ENCODE results near the gene PRKCH.
"Not testable (repeated sequence)": the region's sequence is repeated elsewhere in the genome, so short reads cannot be mapped to it uniquely, and the experiment has no call there.

Gene PRKCH

DNA sequence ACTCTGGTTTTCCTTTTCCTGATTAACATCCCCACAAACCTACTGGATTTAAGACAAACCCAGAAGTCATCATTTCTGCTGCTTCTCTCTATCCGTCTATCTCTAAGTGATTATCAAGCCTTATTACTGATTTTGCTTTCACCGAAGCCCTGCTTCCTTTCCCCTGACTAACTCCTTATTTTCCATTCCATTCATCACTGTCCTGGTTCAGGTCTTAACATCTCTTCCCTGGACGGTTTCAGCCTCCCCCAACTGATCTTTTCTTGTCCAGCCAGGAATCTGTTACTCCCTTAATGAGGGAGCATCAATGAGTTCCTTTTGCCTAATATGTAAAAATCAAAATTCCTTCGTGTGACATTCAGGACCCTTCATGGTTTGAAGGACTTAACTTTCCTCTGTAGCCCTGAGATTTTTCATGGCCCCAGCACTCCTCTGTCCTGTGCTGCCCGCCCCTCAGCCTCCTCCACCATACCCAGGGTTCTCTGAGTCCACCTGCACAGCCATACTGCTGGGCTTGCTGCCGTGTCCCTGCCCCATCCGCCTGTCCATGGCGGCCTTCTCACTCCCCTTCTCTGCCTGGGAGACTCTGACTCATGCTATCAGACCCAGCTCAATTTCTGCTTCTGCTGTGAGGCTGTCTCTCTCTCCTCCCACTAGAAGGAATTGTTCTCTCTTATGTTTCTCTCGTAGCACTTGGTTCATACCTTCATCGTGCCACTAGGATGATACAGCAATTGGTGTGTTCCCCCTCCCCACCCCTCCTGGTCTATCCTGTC, 206.1 kb downstream of the PRKCH start:
- FAIRE-seq: no peak
- TF ChIP-seq, protein P1, sequence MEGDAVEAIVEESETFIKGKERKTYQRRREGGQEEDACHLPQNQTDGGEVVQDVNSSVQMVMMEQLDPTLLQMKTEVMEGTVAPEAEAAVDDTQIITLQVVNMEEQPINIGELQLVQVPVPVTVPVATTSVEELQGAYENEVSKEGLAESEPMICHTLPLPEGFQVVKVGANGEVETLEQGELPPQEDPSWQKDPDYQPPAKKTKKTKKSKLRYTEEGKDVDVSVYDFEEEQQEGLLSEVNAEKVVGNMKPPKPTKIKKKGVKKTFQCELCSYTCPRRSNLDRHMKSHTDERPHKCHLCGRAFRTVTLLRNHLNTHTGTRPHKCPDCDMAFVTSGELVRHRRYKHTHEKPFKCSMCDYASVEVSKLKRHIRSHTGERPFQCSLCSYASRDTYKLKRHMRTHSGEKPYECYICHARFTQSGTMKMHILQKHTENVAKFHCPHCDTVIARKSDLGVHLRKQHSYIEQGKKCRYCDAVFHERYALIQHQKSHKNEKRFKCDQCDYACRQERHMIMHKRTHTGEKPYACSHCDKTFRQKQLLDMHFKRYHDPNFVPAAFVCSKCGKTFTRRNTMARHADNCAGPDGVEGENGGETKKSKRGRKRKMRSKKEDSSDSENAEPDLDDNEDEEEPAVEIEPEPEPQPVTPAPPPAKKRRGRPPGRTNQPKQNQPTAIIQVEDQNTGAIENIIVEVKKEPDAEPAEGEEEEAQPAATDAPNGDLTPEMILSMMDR (IDR thresholded peaks at IDR 0.05; ENCODE audit: insufficient read depth, missing control alignments): no peak
- no peak for DNase-seq (ENCODE audit: insufficient read length, low spot score)

DNA sequence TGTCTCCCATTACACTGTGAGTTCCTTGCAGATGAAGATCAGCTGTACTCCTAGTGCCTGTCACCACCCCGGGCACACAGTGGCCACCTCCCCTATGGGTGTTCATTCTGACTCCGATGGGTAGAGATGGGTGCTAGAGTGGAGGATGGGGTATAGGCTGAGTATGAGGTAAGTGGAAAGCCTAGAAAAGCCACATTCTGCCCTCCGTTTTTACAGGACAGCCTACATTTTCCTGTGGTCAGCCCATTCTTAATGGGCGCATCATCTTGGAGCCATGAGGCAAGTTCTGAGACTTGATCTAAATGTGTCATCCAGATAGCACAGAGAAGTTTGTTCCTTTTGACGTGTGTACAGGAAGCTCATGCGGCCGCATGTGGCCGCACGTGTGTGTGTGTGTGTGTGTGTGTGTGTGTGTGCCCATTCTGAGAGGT, 207.2 kb downstream of the PRKCH start:
- FAIRE-seq (no peak), DNase-seq (ENCODE audit: insufficient read length, low spot score) (no peak)

DNA sequence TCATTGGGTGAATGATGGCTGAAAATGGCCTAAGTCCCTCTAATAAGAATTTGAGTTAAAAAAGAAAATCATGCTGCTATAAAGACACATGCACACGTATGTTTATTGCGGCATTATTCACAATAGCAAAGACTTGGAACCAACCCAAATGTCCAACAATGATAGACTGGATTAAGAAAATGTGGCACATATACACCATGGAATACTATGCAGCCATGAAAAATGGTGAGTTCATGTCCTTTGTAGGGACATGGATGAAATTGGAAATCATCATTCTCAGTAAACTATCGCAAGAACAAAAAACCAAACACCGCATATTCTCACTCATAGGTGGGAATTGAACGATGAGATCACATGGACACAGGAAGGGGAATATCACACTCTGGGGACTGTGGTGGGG, 208.0 kb downstream of the PRKCH start:
- not testable (repeated sequence) for DNase-seq (ENCODE audit: insufficient read length, low spot score); FAIRE-seq

More for the DNA sequence above, 207.2 kb downstream of the PRKCH start:
- TF ChIP-seq, protein P1 (IDR thresholded peaks at IDR 0.05; ENCODE audit: insufficient read depth, missing control alignments): no peak

DNA sequence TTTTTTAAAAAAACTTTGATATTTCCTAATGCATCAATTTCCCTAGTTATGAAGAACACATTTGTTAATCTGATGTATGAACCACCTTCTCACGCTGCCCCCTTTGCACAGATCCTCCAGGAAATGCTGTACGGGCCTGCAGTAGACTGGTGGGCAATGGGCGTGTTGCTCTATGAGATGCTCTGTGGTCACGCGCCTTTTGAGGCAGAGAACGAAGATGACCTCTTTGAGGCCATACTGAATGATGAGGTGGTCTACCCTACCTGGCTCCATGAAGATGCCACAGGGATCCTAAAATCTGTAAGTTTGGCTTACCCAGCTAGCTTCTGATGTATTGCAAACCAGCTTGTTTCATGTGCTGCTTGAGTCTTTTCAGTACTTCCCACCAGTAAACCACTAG, 208.9 kb downstream of the PRKCH start:
- TF ChIP-seq, protein P1 (IDR thresholded peaks at IDR 0.05; ENCODE audit: insufficient read depth, missing control alignments): no peak
- DNase-seq (ENCODE audit: insufficient read length, low spot score): no peak
- no peak for FAIRE-seq

DNA sequence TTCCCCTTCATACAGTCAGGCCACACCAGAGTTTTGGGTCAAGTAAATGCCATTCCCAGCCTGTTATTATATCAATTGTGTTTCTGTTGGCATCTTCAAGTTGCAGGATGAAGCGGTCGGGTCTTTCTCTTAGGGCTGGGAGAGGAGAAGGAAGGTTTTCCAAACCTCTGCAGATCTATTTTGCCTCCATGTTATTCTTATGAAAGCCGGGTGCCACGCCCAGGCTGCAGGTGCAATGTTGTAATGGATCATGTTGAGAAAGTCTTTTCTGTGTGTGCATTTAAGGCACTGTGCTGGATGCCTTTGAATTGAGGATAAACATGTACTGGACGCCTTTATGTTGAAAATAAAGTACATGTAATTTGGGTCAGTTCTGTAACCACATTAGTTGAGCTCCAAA, 209.5 kb downstream of the PRKCH start:
- FAIRE-seq (no peak), DNase-seq (ENCODE audit: insufficient read length, low spot score) (no peak)
- TF ChIP-seq, protein P1 (IDR thresholded peaks at IDR 0.05; ENCODE audit: insufficient read depth, missing control alignments): no peak

DNA sequence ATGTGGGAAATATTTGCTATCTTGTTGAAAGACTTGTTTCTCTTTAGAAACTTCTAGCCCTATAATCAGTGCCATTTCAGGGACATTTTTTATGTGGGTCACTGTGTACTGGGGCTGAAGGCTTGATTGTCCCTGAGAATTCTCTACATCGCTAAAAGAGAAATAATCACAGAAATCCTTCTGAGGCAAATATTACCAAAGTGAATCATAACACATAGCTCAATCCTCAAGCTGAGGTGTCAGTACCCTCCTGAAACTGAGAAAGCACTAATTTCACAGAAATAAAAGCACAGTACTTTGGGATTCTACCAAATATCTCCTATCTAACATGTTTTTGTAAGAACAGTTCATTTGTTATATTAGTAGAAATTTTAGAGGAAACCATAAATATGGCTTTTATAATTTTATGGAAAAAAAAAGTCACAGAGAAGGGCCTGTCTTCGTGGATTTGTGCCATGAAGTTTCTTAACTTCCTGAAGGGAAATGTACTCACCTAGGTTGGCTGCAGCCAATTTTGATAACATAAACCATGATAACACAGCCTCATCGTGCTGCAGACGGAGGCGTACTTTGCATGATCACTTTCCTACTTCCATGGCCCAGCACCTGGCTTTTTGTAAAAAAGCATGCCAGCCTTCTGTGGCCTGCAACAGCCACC, 210.2 kb downstream of the PRKCH start:
- FAIRE-seq (no peak), DNase-seq (ENCODE audit: insufficient read length, low spot score) (no peak)
- TF ChIP-seq, protein P1 (IDR thresholded peaks at IDR 0.05; ENCODE audit: insufficient read depth, missing control alignments): no peak

DNA sequence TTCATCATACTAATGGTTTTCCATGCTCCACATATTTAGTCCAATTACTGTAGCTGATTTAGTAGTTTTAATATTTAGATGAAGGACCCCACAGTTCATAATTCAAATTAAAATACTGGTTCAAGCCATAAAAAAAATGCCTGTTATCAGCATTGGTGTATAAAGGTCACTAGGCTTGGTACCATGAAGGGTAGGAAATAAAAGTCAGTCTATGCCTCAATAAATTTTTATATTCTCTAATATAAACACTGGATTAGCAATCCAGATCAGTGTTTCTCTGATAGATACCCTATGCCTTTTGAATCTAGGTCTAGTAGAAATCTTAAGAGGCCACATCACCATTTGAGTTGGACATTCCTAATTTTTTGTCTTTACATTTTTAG, 210.7 kb downstream of the PRKCH start:
- FAIRE-seq: no peak
- TF ChIP-seq, protein P1 (IDR thresholded peaks at IDR 0.05; ENCODE audit: insufficient read depth, missing control alignments): no peak
- no peak for DNase-seq (ENCODE audit: insufficient read length, low spot score)
